HCT116 (cell line): Measurements from ENCODE around the gene RNU5B-1. TPM values are rescaled to one million over a fixed set of nuclear protein-coding genes. Genes with fewer than 3 reads are reported as not detected.

Experiments
- ATAC-seq: fragments of 200-7000 bp; cut with Tn5 transposase; 2 replicates; pipeline ENCODE4 v1.9.1; 2020; ENCODE audit warnings: mild to moderate bottlenecking, moderate library complexity
- BruUV-seq: library from RNA; stranded (reverse); fragments of 400-500 nt; replicated peaks from 2 replicates; lab custom pipeline; 2021; lab: Mats Ljungman, UMichigan
- CTCF ChIA-PET: fragments of 300-600 bp; sonication (Branson Sonifier 250); formaldehyde crosslinking; loops from one replicate; lab custom pipeline; 2021; ENCODE audit warnings: antibody characterized with exemption; lab: Charles Lee
- POLR2A ChIA-PET: fragments of 300-600, 350-600 bp; sonication (Branson Sonifier 250); formaldehyde crosslinking; loops from one replicate; lab custom pipeline; 2021; ENCODE audit warnings: antibody characterized with exemption; lab: Charles Lee
- RAD21 ChIA-PET, 2 experiments: fragments of 300-600 bp; sonication (Branson Sonifier 250); formaldehyde crosslinking; loops; one replicate each; lab custom pipeline; 2023; ENCODE audit warnings: low total read pairs in 2 of 2; ENCODE audit not compliant: uncharacterized antibody in 2 of 2, unreplicated experiment in 2 of 2, low non-redundant PET in 1 of 2; lab: Charles Lee
- DNase-seq: peaks from one replicate; pipeline ENCODE4 v3.0.0-alpha.2; 2010; ENCODE audit warnings: low read depth, low spot score
- H2AFZ ChIP-seq: fragments of 200-600 bp; shearing (Covaris generic), sonication (generic); 2 replicates; pipeline ENCODE4 v1.6.1; 2017; ENCODE audit warnings: low read depth, mixed run types, mixed read lengths, antibody characterized with exemption, low read length; ENCODE audit not compliant: poor library complexity, severe bottlenecking
- H3K27ac ChIP-seq: 2 replicates; pipeline ENCODE4 v1.5.1; 2012; ENCODE audit warnings: low read depth, low read length
- H3K27me3 ChIP-seq: fragments of 200-600 bp; sonication (generic); 2 replicates; pipeline ENCODE4 v1.6.1; 2016; ENCODE audit warnings: mixed run types, low read length, mixed read lengths; ENCODE audit not compliant: insufficient read depth
- H3K36me3 ChIP-seq, 2 experiments: fragments of 200-500 bp in 1 of 2; fragments of 200-600 bp in 1 of 2; sonication (Bioruptor generic) in 1 of 2; sonication (generic) in 1 of 2; 2 replicates each; pipeline versions ENCODE4 v1.5.1 to v1.6.1; 2014 to 2016; ENCODE audit warnings: low read length in 2 of 2, inconsistent platforms in 1 of 2, mixed read lengths in 1 of 2, mixed run types in 1 of 2; ENCODE audit not compliant: insufficient read depth in 2 of 2, control insufficient read depth in 1 of 2
- H3K4me1 ChIP-seq, 2 experiments: fragments of 200-600 bp in 1 of 2; sonication (generic) in 1 of 2; 2 replicates each; pipeline versions ENCODE4 v1.5.1 to v1.6.1; 2012 to 2017; ENCODE audit warnings: low read length in 2 of 2, inconsistent platforms in 1 of 2, mild to moderate bottlenecking in 1 of 2, mixed read lengths in 1 of 2, mixed run types in 1 of 2, moderate library complexity in 1 of 2; ENCODE audit not compliant: insufficient read depth in 2 of 2, control insufficient read depth in 1 of 2
- H3K4me2 ChIP-seq: fragments of 200-600 bp; sonication (generic); 2 replicates; pipeline ENCODE4 v1.6.1; 2017; ENCODE audit warnings: mixed run types, low read length, mixed read lengths
- H3K4me3 ChIP-seq, 2 experiments: fragments of 200-600 bp in 1 of 2; sonication (generic) in 1 of 2; replicated peaks in 1 of 2; 2 replicates each; pipeline ENCODE4 v1.5.1; 2011 to 2016; ENCODE audit warnings: low read length in 2 of 2, control low read depth in 1 of 2, low read depth in 1 of 2, mild to moderate bottlenecking in 1 of 2, mixed read lengths in 1 of 2, mixed run types in 1 of 2
- H3K79me2 ChIP-seq: fragments of 200-600 bp; sonication (generic); 2 replicates; pipeline ENCODE4 v1.6.1; 2017; ENCODE audit warnings: mild to moderate bottlenecking, mixed run types, low read length, moderate library complexity, mixed read lengths; ENCODE audit not compliant: insufficient read depth
- H3K9ac ChIP-seq: fragments of 200-600 bp; sonication (generic); 2 replicates; pipeline ENCODE4 v1.6.1; 2016; ENCODE audit warnings: low read length, mixed read lengths
- H3K9me2 ChIP-seq: fragments of 200-600 bp; sonication (generic), shearing (Covaris generic); 2 replicates; pipeline ENCODE4 v1.6.1; 2017; ENCODE audit warnings: mixed run types, mild to moderate bottlenecking, moderate library complexity; ENCODE audit not compliant: insufficient read depth
- H3K9me3 ChIP-seq, 2 experiments: fragments of 200-500 bp in 1 of 2; fragments of 200-600 bp in 1 of 2; sonication (Bioruptor generic) in 1 of 2; sonication (generic) in 1 of 2; 2 replicates each; pipeline ENCODE4 v1.6.1; 2014 to 2017; ENCODE audit warnings: low read length in 2 of 2, mixed read lengths in 2 of 2, inconsistent platforms in 1 of 2, low read depth in 1 of 2, mild to moderate bottlenecking in 1 of 2, mixed run types in 1 of 2, moderate library complexity in 1 of 2; ENCODE audit not compliant: control insufficient read depth in 1 of 2, insufficient read depth in 1 of 2
- H4K20me1 ChIP-seq: fragments of 200-600 bp; sonication (generic), shearing (Covaris generic); 2 replicates; pipeline ENCODE4 v1.6.1; 2017; ENCODE audit warnings: mixed run types, mild to moderate bottlenecking, moderate library complexity; ENCODE audit not compliant: insufficient read depth
- CBX3 ChIP-seq: IDR thresholded peaks from 2 replicates; pipeline ENCODE4 v1.6.1; 2012; ENCODE audit warnings: low read depth
- CEBPB ChIP-seq: IDR thresholded peaks from 2 replicates; pipeline ENCODE4 v1.6.1; 2012; ENCODE audit warnings: low read depth
- CTCF ChIP-seq, 3 experiments: fragments of 200-600 bp in 1 of 3; sonication (generic) in 1 of 3; IDR thresholded peaks in 2 of 3; conservative IDR thresholded peaks in 1 of 3; 2 replicates each; pipeline ENCODE4 v1.5.1; 2012 to 2017; ENCODE audit warnings: low read depth in 2 of 3, low read length in 2 of 3, antibody characterized with exemption in 1 of 3, borderline replicate concordance in 1 of 3, control low read depth in 1 of 3, mild to moderate bottlenecking in 1 of 3, mixed read lengths in 1 of 3, mixed run types in 1 of 3, moderate library complexity in 1 of 3; ENCODE audit not compliant: insufficient read depth in 1 of 3
- ELF1 ChIP-seq: IDR thresholded peaks from 2 replicates; pipeline ENCODE4 v1.6.1; 2012; ENCODE audit warnings: low read depth, borderline replicate concordance
- EZH2phosphoT487 ChIP-seq: fragments of 200-600 bp; IDR thresholded peaks from 2 replicates; pipeline ENCODE4 v1.6.1; 2018; ENCODE audit warnings: antibody characterized with exemption, borderline replicate concordance
- FOSL1 ChIP-seq: IDR thresholded peaks from 2 replicates; pipeline ENCODE4 v1.6.1; 2012; ENCODE audit warnings: low read depth
- JUND ChIP-seq: IDR thresholded peaks from 2 replicates; pipeline ENCODE4 v1.6.1; 2012
- MAX ChIP-seq: IDR thresholded peaks from 2 replicates; pipeline ENCODE4 v1.6.1; 2012
- POLR2A ChIP-seq: IDR thresholded peaks from 2 replicates; pipeline ENCODE4 v1.7.0; 2011; ENCODE audit warnings: borderline replicate concordance; ENCODE audit not compliant: insufficient read depth, insufficient read length; ENCODE audit errors: extremely low read depth
- SIN3A ChIP-seq: IDR thresholded peaks from 2 replicates; pipeline ENCODE4 v1.6.1; 2012; ENCODE audit warnings: low read depth
- SP1 ChIP-seq: IDR thresholded peaks from 2 replicates; pipeline ENCODE4 v1.6.1; 2012; ENCODE audit warnings: low read depth
- SRF ChIP-seq: IDR thresholded peaks from 2 replicates; pipeline ENCODE4 v1.6.1; 2012; ENCODE audit warnings: low read depth
- TCF7L2 ChIP-seq: IDR thresholded peaks from 2 replicates; pipeline ENCODE4 v1.7.0; 2011; ENCODE audit warnings: borderline replicate concordance, inconsistent platforms; ENCODE audit not compliant: insufficient read depth, insufficient read length; ENCODE audit errors: extremely low read depth
- YY1 ChIP-seq: IDR thresholded peaks from 2 replicates; pipeline ENCODE4 v1.6.1; 2011; ENCODE audit warnings: low read length, low read depth, moderate library complexity, mild to moderate bottlenecking; ENCODE audit not compliant: insufficient replicate concordance; ENCODE audit errors: extremely low read depth
- ZNF274 ChIP-seq: fragments of 200-500 bp; sonication (Bioruptor generic); IDR thresholded peaks from 2 replicates; pipeline ENCODE4 v1.6.1; 2014; ENCODE audit warnings: mild to moderate bottlenecking, low read depth, low read length, inconsistent platforms
- intact Hi-C: fragments of 100-400 bp; cut with micrococcal nuclease; formaldehyde crosslinking; loops from 2 replicates; pipeline ENCODE4 v1.10.0; 2022
- total RNA-seq: library from RNA; stranded (reverse); gene quantifications from one replicate; pipeline ENCODE4 v1.2.1, GENCODE V29; 2021; ENCODE audit not compliant: unreplicated experiment

The RNU5B-1 gene
- total RNA-seq, 1 experiment from 2014 or later: not detected

GRCh38 chr15:65333856-65334255 is 29.4 kb downstream of the RNU5B-1 start:
- intact Hi-C loops: no loop called here
- ATAC-seq: no peak

GRCh38 chr15:65334586-65335231 is 30.2 kb downstream of the RNU5B-1 start:
- ChIA-PET CTCF (no interaction called here), RAD21 (no interaction called here), POLR2A (no interaction called here)
- H3K79me2 ChIP-seq: no peaks in the 10 kb centered on the region
- H3K27ac ChIP-seq: no peak overlapping the region
- no peaks in the 10 kb centered on the region for H3K9me3 ChIP-seq
- no peak for ATAC-seq
- H3K4me2 ChIP-seq: no peak overlapping the region
- no peak overlapping the region for H2AFZ ChIP-seq
- intact Hi-C loops: no loop called here
- H3K9me2 ChIP-seq: no peaks in the 10 kb centered on the region
- no peaks in the 10 kb centered on the region for H3K36me3 ChIP-seq
- no peak overlapping the region for H3K9ac ChIP-seq
- no peak for DNase-seq
- BruUV-seq: no TSS peak
- H3K27me3 ChIP-seq: no peaks in the 10 kb centered on the region; the same call in 1 of the 2 replicates
- H3K4me3 ChIP-seq: no peak overlapping the region
- no peaks in the 10 kb centered on the region for H3K4me1 ChIP-seq
- H4K20me1 ChIP-seq: no peaks in the 10 kb centered on the region
- TF ChIP-seq CTCF (IDR thresholded peaks at IDR 0.05 in 2 of 3, conservative IDR thresholded peaks at IDR 0.05 in 1 of 3; ENCODE audit: borderline replicate concordance in 1 of 3, insufficient read depth in 1 of 3, low read depth in 2 of 3, low read length in 2 of 3) (no peak), POLR2A (no peak), CEBPB (no peak), SRF (no peak), MAX (no peak), SIN3A (no peak), ZNF274 (no peak), SP1 (no peak), YY1 (no peak), CBX3 (no peak), TCF7L2 (no peak)
- TF ChIP-seq, all 23 proteins: peak for 0

More at GRCh38 chr15:65333856-65334255, 29.4 kb downstream of the RNU5B-1 start:
- DNase-seq: no peak
- Histone ChIP-seq H3K4me3 (no peak overlapping the region), H4K20me1 (no peaks in the 10 kb centered on the region), H3K4me1 (no peaks in the 10 kb centered on the region), H3K36me3 (no peaks in the 10 kb centered on the region), H3K9ac (no peak overlapping the region), H3K79me2 (no peaks in the 10 kb centered on the region), H3K9me2 (no peaks in the 10 kb centered on the region), H3K27me3 (no peaks in the 10 kb centered on the region; the same call in 1 of the 2 replicates), H3K4me2 (no peak overlapping the region), H3K27ac (no peak overlapping the region), H2AFZ (no peak overlapping the region), H3K9me3 (no peaks in the 10 kb centered on the region)
- BruUV-seq: no TSS peak
- TF ChIP-seq SIN3A (no peak), EZH2phosphoT487 (no peak), SRF (no peak), MAX (no peak), JUND (no peak), ZNF274 (no peak), CEBPB (no peak), ELF1 (no peak), FOSL1 (no peak)
- RAD21 ChIA-PET: no interaction called here
- POLR2A ChIA-PET: no interaction called here
- CTCF ChIA-PET: no interaction called here
